ENCODE data around the gene MYO1D.

MYO1D gene

GRCh38 chr17:32508926-32509325, 368.0 kb downstream of the MYO1D start:
- no CpG with 5 or more reads among the region's 5 CpGs for WGBS (ENCODE audit: extremely low coverage, insufficient coverage, low lambda C conversion rate)
- H3K79me1 ChIP-seq (ENCODE audit: low read length): no peaks in the 10 kb centered on the region
- H3K36me3 ChIP-seq (ENCODE audit: control insufficient read depth, insufficient read depth, low read length): no peaks in the 10 kb centered on the region
- no peak overlapping the region for H4K8ac ChIP-seq (ENCODE audit: low read depth, low read length)
- no peaks in the 10 kb centered on the region for H3K4me1 ChIP-seq (ENCODE audit: control insufficient read depth, low read depth, low read length)
- H3K4me3 ChIP-seq (ENCODE audit: low read length): no peak overlapping the region
- H3K27me3 ChIP-seq (ENCODE audit: insufficient read depth, low read length, poor library complexity): no peaks in the 10 kb centered on the region
- no peak overlapping the region for H4K5ac ChIP-seq (ENCODE audit: low read length)
- H3K27ac ChIP-seq (ENCODE audit: low read depth, low read length): no peak overlapping the region
- no peak for DNase-seq
- no peak overlapping the region for H3K18ac ChIP-seq (ENCODE audit: low read length)
- no peak overlapping the region for H3K56ac ChIP-seq (ENCODE audit: low read length)
- H3K4ac ChIP-seq (ENCODE audit: low read depth, low read length): no peak overlapping the region
- no peak overlapping the region for H2BK120ac ChIP-seq (ENCODE audit: low read depth, low read length)
- H3K23ac ChIP-seq (ENCODE audit: low read length): no peak overlapping the region
- no peaks in the 10 kb centered on the region for H3K79me2 ChIP-seq (ENCODE audit: control insufficient read depth, insufficient read depth, low read length)
- no peak overlapping the region for H3K9ac ChIP-seq (ENCODE audit: low read length)
- no peak overlapping the region for H3K4me2 ChIP-seq (ENCODE audit: low read length)
- no peak overlapping the region for H2BK15ac ChIP-seq (replicated peaks; ENCODE audit: low read depth)
- no peak overlapping the region for H2AK5ac ChIP-seq (ENCODE audit: low read length)
- no peak overlapping the region for H2BK5ac ChIP-seq (ENCODE audit: low read length)

- H3K9ac ChIP-seq (ENCODE audit: low read length): no peak overlapping the region
- H3K4ac ChIP-seq (ENCODE audit: low read depth, low read length): no peak overlapping the region
- no peak overlapping the region for H2BK5ac ChIP-seq (ENCODE audit: low read length)
- no peaks in the 10 kb centered on the region for H3K4me1 ChIP-seq (ENCODE audit: control insufficient read depth, low read depth, low read length)
- no CpG with 5 or more reads among the region's 18 CpGs for WGBS (ENCODE audit: extremely low coverage, insufficient coverage, low lambda C conversion rate)
- no peak overlapping the region for H2BK120ac ChIP-seq (ENCODE audit: low read depth, low read length)
- no peaks in the 10 kb centered on the region for H3K27me3 ChIP-seq (ENCODE audit: insufficient read depth, low read length, poor library complexity)
- no peak overlapping the region for H4K5ac ChIP-seq (ENCODE audit: low read length)
- no peak overlapping the region for H2AK5ac ChIP-seq (ENCODE audit: low read length)
- no peak overlapping the region for H3K18ac ChIP-seq (ENCODE audit: low read length)
- no peaks in the 10 kb centered on the region for H3K36me3 ChIP-seq (ENCODE audit: control insufficient read depth, insufficient read depth, low read length)
- no peak overlapping the region for H3K4me3 ChIP-seq (ENCODE audit: low read length)
- peak overlapping the region; percentile 57 for H3K23ac ChIP-seq (ENCODE audit: low read length)
- H3K79me1 ChIP-seq (ENCODE audit: low read length): no peaks in the 10 kb centered on the region
- no peaks in the 10 kb centered on the region for H3K79me2 ChIP-seq (ENCODE audit: control insufficient read depth, insufficient read depth, low read length)
- no peak overlapping the region for H3K4me2 ChIP-seq (ENCODE audit: low read length)
- H2BK15ac ChIP-seq (replicated peaks; ENCODE audit: low read depth): no peak overlapping the region
- no peak overlapping the region for H4K8ac ChIP-seq (ENCODE audit: low read depth, low read length)
- DNase-seq: peak; percentile 51
- no peak overlapping the region for H3K27ac ChIP-seq (ENCODE audit: low read depth, low read length)
- H3K56ac ChIP-seq (ENCODE audit: low read length): no peak overlapping the region
These were observed 372.5 kb downstream of the MYO1D start for GRCh38 chr17:32504166-32504990.

- Histone ChIP-seq H3K4ac (ENCODE audit: low read depth, low read length) (no peak overlapping the region), H3K27ac (ENCODE audit: low read depth, low read length) (no peak overlapping the region), H2BK5ac (ENCODE audit: low read length) (no peak overlapping the region), H3K23ac (ENCODE audit: low read length) (peak overlapping the region; percentile 57), H3K27me3 (ENCODE audit: insufficient read depth, low read length, poor library complexity) (no peaks in the 10 kb centered on the region), H3K4me2 (ENCODE audit: low read length) (no peak overlapping the region), H2BK120ac (ENCODE audit: low read depth, low read length) (no peak overlapping the region), H3K36me3 (ENCODE audit: control insufficient read depth, insufficient read depth, low read length) (no peaks in the 10 kb centered on the region), H3K18ac (ENCODE audit: low read length) (no peak overlapping the region), H3K79me2 (ENCODE audit: control insufficient read depth, insufficient read depth, low read length) (no peaks in the 10 kb centered on the region), H3K4me1 (ENCODE audit: control insufficient read depth, low read depth, low read length) (no peaks in the 10 kb centered on the region), H2AK5ac (ENCODE audit: low read length) (no peak overlapping the region), H2BK15ac (replicated peaks; ENCODE audit: low read depth) (no peak overlapping the region), H3K4me3 (ENCODE audit: low read length) (no peak overlapping the region), H3K56ac (ENCODE audit: low read length) (no peak overlapping the region), H4K8ac (ENCODE audit: low read depth, low read length) (no peak overlapping the region), H3K9ac (ENCODE audit: low read length) (no peak overlapping the region), H4K5ac (ENCODE audit: low read length) (no peak overlapping the region), H3K79me1 (ENCODE audit: low read length) (no peaks in the 10 kb centered on the region)
- WGBS (ENCODE audit: extremely low coverage, insufficient coverage, low lambda C conversion rate): no CpG with 5 or more reads among the region's 7 CpGs
- DNase-seq: no peak
These were observed 373.4 kb downstream of the MYO1D start for GRCh38 chr17:32503251-32504165.

- no peak overlapping the region for H2BK15ac ChIP-seq (replicated peaks; ENCODE audit: low read depth)
- H3K18ac ChIP-seq (ENCODE audit: low read length): no peak overlapping the region
- no peak overlapping the region for H3K4ac ChIP-seq (ENCODE audit: low read depth, low read length)
- H4K8ac ChIP-seq (ENCODE audit: low read depth, low read length): no peak overlapping the region
- H2BK120ac ChIP-seq (ENCODE audit: low read depth, low read length): no peak overlapping the region
- H3K23ac ChIP-seq (ENCODE audit: low read length): no peak overlapping the region
- no peak overlapping the region for H3K9ac ChIP-seq (ENCODE audit: low read length)
- no peak overlapping the region for H3K56ac ChIP-seq (ENCODE audit: low read length)
- H3K79me2 ChIP-seq (ENCODE audit: control insufficient read depth, insufficient read depth, low read length): no peaks in the 10 kb centered on the region
- H4K5ac ChIP-seq (ENCODE audit: low read length): no peak overlapping the region
- no peaks in the 10 kb centered on the region for H3K27me3 ChIP-seq (ENCODE audit: insufficient read depth, low read length, poor library complexity)
- H3K79me1 ChIP-seq (ENCODE audit: low read length): no peaks in the 10 kb centered on the region
- no CpG with 5 or more reads among the region's 10 CpGs for WGBS (ENCODE audit: extremely low coverage, insufficient coverage, low lambda C conversion rate)
- H2AK5ac ChIP-seq (ENCODE audit: low read length): no peak overlapping the region
- H3K4me1 ChIP-seq (ENCODE audit: control insufficient read depth, low read depth, low read length): peaks cover under 1% of the 10 kb centered on the region
- no peak overlapping the region for H2BK5ac ChIP-seq (ENCODE audit: low read length)
- H3K4me2 ChIP-seq (ENCODE audit: low read length): no peak overlapping the region
- DNase-seq: no peak
- no peak overlapping the region for H3K27ac ChIP-seq (ENCODE audit: low read depth, low read length)
- no peaks in the 10 kb centered on the region for H3K36me3 ChIP-seq (ENCODE audit: control insufficient read depth, insufficient read depth, low read length)
- no peak overlapping the region for H3K4me3 ChIP-seq (ENCODE audit: low read length)
These were observed 374.2 kb downstream of the MYO1D start for GRCh38 chr17:32502710-32503109.

GRCh38 chr17:32502013-32502412, 374.9 kb downstream of the MYO1D start:
- no peaks in the 10 kb centered on the region for H3K79me2 ChIP-seq (ENCODE audit: control insufficient read depth, insufficient read depth, low read length)
- no CpG with 5 or more reads among the region's 3 CpGs for WGBS (ENCODE audit: extremely low coverage, insufficient coverage, low lambda C conversion rate)
- no peak overlapping the region for H2BK15ac ChIP-seq (replicated peaks; ENCODE audit: low read depth)
- no peak overlapping the region for H3K4me2 ChIP-seq (ENCODE audit: low read length)
- no peak overlapping the region for H3K4me3 ChIP-seq (ENCODE audit: low read length)
- no peaks in the 10 kb centered on the region for H3K36me3 ChIP-seq (ENCODE audit: control insufficient read depth, insufficient read depth, low read length)
- no peak overlapping the region for H3K18ac ChIP-seq (ENCODE audit: low read length)
- no peak overlapping the region for H3K27ac ChIP-seq (ENCODE audit: low read depth, low read length)
- H4K5ac ChIP-seq (ENCODE audit: low read length): no peak overlapping the region
- H3K9ac ChIP-seq (ENCODE audit: low read length): no peak overlapping the region
- H3K23ac ChIP-seq (ENCODE audit: low read length): no peak overlapping the region
- no peaks in the 10 kb centered on the region for H3K79me1 ChIP-seq (ENCODE audit: low read length)
- no peak overlapping the region for H2BK5ac ChIP-seq (ENCODE audit: low read length)
- H3K27me3 ChIP-seq (ENCODE audit: insufficient read depth, low read length, poor library complexity): no peaks in the 10 kb centered on the region
- no peak for DNase-seq
- H2AK5ac ChIP-seq (ENCODE audit: low read length): no peak overlapping the region
- peaks cover 2% of the 10 kb centered on the region for H3K4me1 ChIP-seq (ENCODE audit: control insufficient read depth, low read depth, low read length)
- H4K8ac ChIP-seq (ENCODE audit: low read depth, low read length): no peak overlapping the region
- no peak overlapping the region for H3K56ac ChIP-seq (ENCODE audit: low read length)
- H2BK120ac ChIP-seq (ENCODE audit: low read depth, low read length): no peak overlapping the region
- no peak overlapping the region for H3K4ac ChIP-seq (ENCODE audit: low read depth, low read length)
